AG04450 (cell line): ENCODE results near the gene RNF40. TPM values are rescaled to one million over a fixed set of nuclear protein-coding genes. Genes with fewer than 3 reads are reported as not detected.

Experiments used
- CTCF ChIA-PET: fragments of 300-600, 350-600 bp; formaldehyde crosslinking; extraction: SDS; loops from one replicate; lab custom pipeline; 2022; ENCODE audit warnings: antibody characterized with exemption, inconsistent platforms; lab: Charles Lee
- POLR2A ChIA-PET: fragments of 350-600 bp; formaldehyde crosslinking; extraction: SDS; loops from one replicate; lab custom pipeline; 2021; ENCODE audit warnings: antibody characterized with exemption, inconsistent platforms; lab: Yijun Ruan, JAX
- DNase-seq: peaks from one replicate; pipeline ENCODE4 v3.0.0-alpha.2; 2011; ENCODE audit warnings: low read depth, low spot score
- H3K27ac ChIP-seq: one replicate; pipeline ENCODE4 v1.5.1; 2012; ENCODE audit warnings: low read depth, low read length, control low read depth
- H3K27me3 ChIP-seq: one replicate; pipeline ENCODE4 v1.6.0; 2012; ENCODE audit warnings: low read length; ENCODE audit not compliant: control insufficient read depth, insufficient read depth
- H3K4me3 ChIP-seq: 2 replicates; pipeline ENCODE4 v1.5.1; 2011; ENCODE audit warnings: mild to moderate bottlenecking, low read depth, low read length, control low read depth
- H3K9me3 ChIP-seq: 2 replicates; pipeline ENCODE4 v1.5.1; 2012; ENCODE audit warnings: low read length; ENCODE audit not compliant: control insufficient read depth, insufficient read depth
- CTCF ChIP-seq: IDR thresholded peaks from 2 replicates; pipeline ENCODE4 v1.5.1; 2011; ENCODE audit warnings: low read depth, low read length, control low read depth, inconsistent platforms
- polyA plus RNA-seq: library from polyadenylated mRNA; depleted of rRNA; stranded (reverse); fragments of >200 nt; gene quantifications from 2 replicates; pipeline ENCODE4 v1.2.3, GENCODE V29; 2011

The RNF40 gene
- polyA plus RNA-seq, 1 experiment, result 66.8 TPM

- Histone ChIP-seq H3K27me3 (no peaks in the 10 kb centered on the region), H3K27ac (no peak overlapping the region), H3K9me3 (no peaks in the 10 kb centered on the region), H3K4me3 (no peak overlapping the region)
- POLR2A ChIA-PET, result interaction anchor here (0.7 kb wide), 1 partner anchor 26 kb away, joined by 9 read pairs; the partner anchor contains the start of gene SRCAP
- no peak for DNase-seq
- no peak for TF ChIP-seq CTCF
- CTCF ChIA-PET, result interaction anchor here (1.4 kb wide), 1 partner anchor 31 kb away, joined by 4 read pairs; no protein-coding TSS in a partner anchor
These were observed 37.3 kb upstream of the RNF40 start for GRCh38 chr16:30724641-30725417.

GRCh38 chr16:30725418-30725792, 36.7 kb upstream of the RNF40 start:
- no peak overlapping the region for H3K27ac ChIP-seq

GRCh38 chr16:30728321-30728720, 33.8 kb upstream of the RNF40 start:
- H3K9me3 ChIP-seq, result no peaks in the 10 kb centered on the region
- DNase-seq, result no peak
- H3K27me3 ChIP-seq, result no peaks in the 10 kb centered on the region
- TF ChIP-seq CTCF, result no peak
- H3K4me3 ChIP-seq, result no peak overlapping the region
- ChIA-PET CTCF (interaction anchor here (1.5 to 1.6 kb wide), 2 partner anchors 15 to 86 kb away, joined by 3 read pairs; no protein-coding TSS in a partner anchor), POLR2A (interaction anchor here (0.6 kb wide), 1 partner anchor 10 kb away, joined by 3 read pairs; no protein-coding TSS in a partner anchor)
- H3K27ac ChIP-seq, result no peak overlapping the region

More at GRCh38 chr16:30725418-30725792, 36.7 kb upstream of the RNF40 start:
- no peak overlapping the region for H3K4me3 ChIP-seq
- DNase-seq, result no peak
- ChIA-PET CTCF (interaction anchor here (1.4 kb wide), 1 partner anchor 32 kb away, joined by 4 read pairs; no protein-coding TSS in a partner anchor), POLR2A (interaction anchor here (0.7 kb wide), 1 partner anchor 26 kb away, joined by 9 read pairs; the partner anchor contains the start of gene SRCAP)
- no peak for TF ChIP-seq CTCF
- H3K27me3 ChIP-seq, result no peaks in the 10 kb centered on the region
- no peaks in the 10 kb centered on the region for H3K9me3 ChIP-seq

GRCh38 chr16:30728899-30729672, 33.0 kb upstream of the RNF40 start:
- Histone ChIP-seq H3K9me3 (no peaks in the 10 kb centered on the region), H3K27ac (no peak overlapping the region), H3K27me3 (no peaks in the 10 kb centered on the region), H3K4me3 (no peak overlapping the region)
- no peak for DNase-seq
- no peak for TF ChIP-seq CTCF
- ChIA-PET CTCF (interaction anchor here (1.1 kb wide), 1 partner anchor 11 kb away, joined by 4 read pairs; no protein-coding TSS in a partner anchor), POLR2A (no interaction called here)
